Activated CD4-positive, CD25-positive, alpha-beta regulatory T cell treated with anti-CD3 and anti-CD28 coated beads, Interleukin-2, amount 50 U/mL, for 24 hours (primary cell): Measurements from ENCODE around the gene GABRB3.

ENCODE experiments used
- ATAC-seq, 2 donors: fragments of 150-1000 bp; cut with Tn5 transposase; one replicate each; pipeline ENCODE4 v1.10.0; 2021; ENCODE audit warnings: mild to moderate bottlenecking in 1 of 2, moderate library complexity in 1 of 2

The GABRB3 gene

GRCh38 chr15:26772154-26773066 lies at the start of gene GABRB3:
Gene GABRB3 (minus strand): TSS chr15:26773066.
- no peak for ATAC-seq

DNA sequence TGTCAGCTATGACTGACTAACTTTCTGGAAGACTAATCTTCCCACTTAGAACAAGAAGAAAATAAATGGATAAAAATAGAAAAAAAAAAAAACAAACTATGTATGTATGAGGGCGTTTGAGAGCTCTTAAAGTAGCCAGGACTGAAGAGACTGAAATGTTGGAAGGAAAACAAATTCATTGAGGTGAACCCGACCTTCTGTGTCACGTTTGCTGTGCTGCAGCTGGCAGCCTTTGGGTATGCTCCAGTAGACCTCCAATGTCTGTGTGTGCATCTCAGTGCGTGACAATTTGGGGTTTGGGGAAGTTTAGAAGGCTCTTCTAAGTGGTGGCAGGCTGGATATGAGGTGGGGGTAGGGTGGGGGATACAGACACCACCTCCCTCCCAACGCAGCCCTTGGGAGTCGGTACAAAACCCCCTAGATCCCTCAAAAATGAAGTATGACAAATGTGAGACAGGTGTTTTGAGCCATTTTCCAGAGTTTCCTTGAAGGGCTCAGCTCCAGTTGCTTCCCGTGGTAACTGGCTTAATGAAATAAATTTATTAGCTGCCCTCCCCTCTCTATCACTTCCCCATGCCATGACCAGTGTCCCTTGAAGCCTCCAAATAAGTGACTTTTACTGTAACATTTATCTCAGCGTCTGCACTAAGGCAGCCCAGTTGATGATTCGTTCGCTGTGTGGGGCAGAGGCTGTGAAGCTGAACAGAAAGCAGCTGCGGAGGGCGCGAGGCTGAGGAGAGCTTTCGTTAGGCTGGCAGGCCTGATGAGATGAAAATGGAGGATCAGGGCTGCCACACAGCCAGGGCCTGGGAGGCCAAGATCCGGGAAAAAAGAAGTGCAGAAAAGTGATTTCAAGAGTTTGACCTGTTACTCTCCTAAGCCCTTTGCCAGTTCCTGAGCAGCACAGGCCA lies 34.9 kb upstream of the GABRB3 start:
- ATAC-seq, result no peak

DNA sequence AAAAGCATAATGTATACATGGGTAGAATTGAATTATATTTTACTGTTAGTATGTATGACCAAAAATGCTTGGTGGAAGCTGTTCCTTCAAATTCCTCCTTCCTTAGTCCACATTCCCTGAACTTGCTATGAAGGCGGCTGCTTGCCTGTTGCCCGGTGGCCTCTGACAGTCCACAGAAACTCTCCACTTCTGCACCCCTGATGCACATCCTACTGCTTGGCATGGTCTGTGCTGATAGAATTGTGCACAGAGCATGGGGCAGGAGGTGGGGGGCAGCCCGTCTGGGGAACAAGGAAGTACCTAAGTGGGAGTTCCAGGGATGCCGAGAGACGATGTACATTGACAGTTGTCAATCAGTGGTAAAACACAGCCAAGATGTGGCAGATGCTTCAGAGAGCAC lies 33.7 kb upstream of the GABRB3 start:
- ATAC-seq, result no peak

- ATAC-seq, result no peak
These were observed 33.3 kb upstream of the GABRB3 start for GRCh38 chr15:26806151-26806550.

GRCh38 chr15:26805470-26805869 lies 32.6 kb upstream of the GABRB3 start:
- ATAC-seq, result no peak

GRCh38 chr15:26804063-26804804 lies 31.4 kb upstream of the GABRB3 start:
- ATAC-seq, result no peak

DNA sequence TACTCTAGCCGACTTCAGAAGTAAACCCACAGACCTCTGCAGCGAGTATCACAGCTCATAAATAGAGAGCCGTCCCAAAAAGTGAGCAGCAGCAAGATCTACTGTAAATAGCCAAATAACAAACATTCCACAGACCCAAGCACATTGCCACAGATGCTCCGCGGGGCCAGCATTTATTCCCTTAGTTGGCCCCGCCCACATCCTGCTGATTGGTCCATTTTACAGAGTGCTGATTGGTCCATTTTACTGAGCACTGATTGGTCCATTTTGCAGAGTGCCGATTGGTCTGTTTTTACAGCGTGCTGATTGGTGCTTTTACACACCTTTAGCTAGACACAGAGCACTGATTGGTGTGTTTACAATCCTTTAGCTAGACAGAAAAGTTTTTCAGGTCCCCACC lies 17.3 kb upstream of the GABRB3 start:
- ATAC-seq, result no peak

- no peak for ATAC-seq
These were observed 8.9 kb upstream of the GABRB3 start for GRCh38 chr15:26781816-26782215.

- no peak for ATAC-seq
These were observed 1.1 kb upstream of the GABRB3 start for GRCh38 chr15:26773917-26774316.

DNA sequence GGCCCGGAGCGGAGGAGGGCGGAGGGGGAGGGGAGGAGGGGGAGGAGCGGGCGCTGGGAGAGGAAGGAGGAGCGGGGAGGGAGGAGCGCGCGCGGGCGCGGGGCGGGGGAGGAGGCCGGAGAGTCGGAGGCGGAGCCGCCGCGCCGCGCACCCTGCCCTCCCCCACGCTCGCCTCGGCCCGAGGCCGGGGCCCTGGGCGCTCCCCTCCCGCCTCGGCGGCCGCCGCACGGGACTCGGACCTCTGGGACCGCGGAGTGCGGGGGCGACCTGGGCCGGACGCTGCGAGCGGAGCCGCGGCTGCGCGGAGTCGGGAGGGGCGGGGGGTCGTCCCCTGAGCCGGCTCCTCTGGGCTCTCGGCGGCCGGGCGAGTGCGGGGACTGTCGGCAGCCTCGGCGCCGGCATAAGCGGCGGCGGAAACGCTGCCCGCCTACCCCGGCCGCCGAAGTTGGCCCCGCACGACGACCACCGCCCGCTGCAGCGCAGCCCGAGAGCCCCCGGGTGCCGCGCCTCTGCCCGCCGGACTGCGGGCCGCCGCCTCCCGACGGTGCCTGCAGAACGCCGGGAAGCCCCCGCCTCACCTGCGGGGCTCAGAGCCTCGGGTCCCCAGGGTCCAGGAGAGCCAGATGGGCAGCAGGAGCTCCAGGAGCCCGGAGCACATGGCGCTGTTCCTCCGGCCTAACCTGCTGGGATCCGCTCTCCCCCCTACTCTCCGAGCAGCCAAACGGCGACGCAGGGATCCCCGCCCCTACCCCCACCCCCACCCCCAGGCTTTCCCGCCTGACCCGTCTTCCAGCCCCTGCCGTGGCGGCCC lies 406 bp upstream of the GABRB3 start:
- ATAC-seq, result no peak

GRCh38 chr15:26771578-26772153 lies 1.2 kb downstream of the GABRB3 start:
- ATAC-seq, result no peak

DNA sequence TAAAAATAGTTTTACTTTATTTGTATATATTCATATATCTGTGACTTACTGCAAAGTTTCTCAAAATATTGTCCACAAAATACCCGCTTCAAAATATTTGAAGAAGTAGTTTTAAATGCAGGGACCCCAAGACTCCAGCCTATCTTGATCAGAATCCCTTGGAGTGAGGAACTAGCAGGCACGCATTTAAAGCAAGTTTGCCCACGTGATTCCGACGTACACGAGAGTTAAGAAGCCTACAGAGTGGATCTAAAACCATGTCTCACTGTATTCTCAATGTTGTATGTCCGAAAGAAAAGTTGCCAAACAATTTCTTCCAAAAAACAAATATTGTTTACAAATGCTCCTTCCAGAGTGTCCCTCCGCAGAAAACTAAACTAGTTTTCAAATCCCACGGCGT lies 1.7 kb downstream of the GABRB3 start:
- no peak for ATAC-seq

GRCh38 chr15:26767169-26767670 lies 5.6 kb downstream of the GABRB3 start:
- no peak for ATAC-seq

DNA sequence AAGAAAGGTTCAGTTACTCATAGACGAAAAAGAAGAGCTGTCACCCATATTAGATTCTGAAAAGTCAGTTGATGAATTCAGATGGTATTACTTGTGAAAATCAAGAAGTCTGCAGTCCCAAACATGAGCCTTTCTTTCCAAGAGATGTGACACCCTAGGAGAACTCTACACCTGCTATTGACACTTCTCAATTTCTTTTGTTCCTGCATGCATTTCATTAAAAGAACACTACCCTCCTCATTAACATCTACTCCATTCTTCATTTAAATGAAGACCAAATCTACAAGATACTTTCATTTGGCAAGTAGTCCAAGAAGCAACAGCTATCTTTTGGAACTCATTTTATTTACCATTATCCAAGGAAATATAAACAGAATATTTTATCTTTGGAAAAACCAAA lies 6.6 kb downstream of the GABRB3 start:
- no peak for ATAC-seq

- ATAC-seq, result no peak
These were observed 12.9 kb downstream of the GABRB3 start for GRCh38 chr15:26759986-26760385.

- no peak for ATAC-seq
These were observed 14.8 kb downstream of the GABRB3 start for GRCh38 chr15:26758079-26758478.

DNA sequence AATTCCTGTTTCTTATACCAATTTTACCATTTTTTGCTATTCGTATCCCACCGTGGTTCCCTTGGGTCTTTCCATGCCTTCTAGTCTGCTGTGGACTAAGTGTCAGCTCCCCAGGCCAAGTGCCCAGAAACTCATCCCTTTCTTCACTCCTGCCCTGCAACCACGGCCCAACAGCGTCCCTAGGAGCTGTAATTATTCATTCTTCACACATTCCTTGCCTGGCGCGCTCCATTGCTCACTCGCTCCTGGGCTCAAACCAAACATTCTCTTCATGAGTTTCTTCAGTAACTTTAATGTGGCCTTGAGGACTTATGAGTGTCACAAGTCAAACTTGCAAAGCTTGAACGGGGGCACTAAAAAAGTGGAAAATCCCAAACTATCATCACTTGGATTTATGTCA lies 15.7 kb downstream of the GABRB3 start:
- ATAC-seq, result no peak

GRCh38 chr15:26744894-26745293 lies 28.0 kb downstream of the GABRB3 start:
- no peak for ATAC-seq

DNA sequence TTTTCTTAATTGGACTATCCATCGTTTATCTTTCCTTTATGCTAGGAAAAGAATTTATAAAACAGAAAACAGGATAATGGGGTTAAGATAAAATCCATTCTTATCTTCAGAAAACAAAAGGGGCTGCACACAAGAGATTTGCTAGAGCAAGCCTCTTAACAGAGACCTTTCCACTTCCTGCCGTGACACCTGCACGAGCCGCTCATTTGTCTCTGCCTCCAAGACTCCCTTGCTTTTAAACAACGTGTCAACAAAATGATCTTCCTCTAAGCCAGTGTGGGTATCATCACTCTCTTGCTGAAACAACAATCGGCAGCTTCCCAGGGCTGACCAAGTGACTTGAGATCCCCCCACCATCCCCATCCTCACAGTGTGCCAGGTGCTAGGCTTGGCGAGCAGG lies 33.1 kb downstream of the GABRB3 start:
- ATAC-seq, result no peak

DNA sequence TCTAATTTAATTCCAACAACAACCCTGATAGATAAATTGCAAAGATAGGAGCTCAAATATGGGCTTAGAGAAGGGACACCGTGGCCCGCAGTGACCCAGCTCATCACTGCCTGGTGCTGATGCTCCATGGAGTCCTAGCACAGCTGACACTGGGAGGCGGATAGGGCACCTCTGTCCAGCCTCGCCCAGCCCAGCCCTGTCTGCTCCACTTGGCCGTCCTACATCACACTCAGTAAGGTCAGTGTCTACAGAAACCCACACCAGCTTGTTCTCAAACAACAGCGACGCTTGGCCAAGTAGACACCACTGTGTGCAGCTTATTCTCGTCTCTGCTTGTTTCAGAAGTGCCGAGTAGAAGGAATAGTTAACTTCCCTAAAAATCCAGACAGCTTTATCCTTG lies 33.9 kb downstream of the GABRB3 start:
- ATAC-seq, result no peak

DNA sequence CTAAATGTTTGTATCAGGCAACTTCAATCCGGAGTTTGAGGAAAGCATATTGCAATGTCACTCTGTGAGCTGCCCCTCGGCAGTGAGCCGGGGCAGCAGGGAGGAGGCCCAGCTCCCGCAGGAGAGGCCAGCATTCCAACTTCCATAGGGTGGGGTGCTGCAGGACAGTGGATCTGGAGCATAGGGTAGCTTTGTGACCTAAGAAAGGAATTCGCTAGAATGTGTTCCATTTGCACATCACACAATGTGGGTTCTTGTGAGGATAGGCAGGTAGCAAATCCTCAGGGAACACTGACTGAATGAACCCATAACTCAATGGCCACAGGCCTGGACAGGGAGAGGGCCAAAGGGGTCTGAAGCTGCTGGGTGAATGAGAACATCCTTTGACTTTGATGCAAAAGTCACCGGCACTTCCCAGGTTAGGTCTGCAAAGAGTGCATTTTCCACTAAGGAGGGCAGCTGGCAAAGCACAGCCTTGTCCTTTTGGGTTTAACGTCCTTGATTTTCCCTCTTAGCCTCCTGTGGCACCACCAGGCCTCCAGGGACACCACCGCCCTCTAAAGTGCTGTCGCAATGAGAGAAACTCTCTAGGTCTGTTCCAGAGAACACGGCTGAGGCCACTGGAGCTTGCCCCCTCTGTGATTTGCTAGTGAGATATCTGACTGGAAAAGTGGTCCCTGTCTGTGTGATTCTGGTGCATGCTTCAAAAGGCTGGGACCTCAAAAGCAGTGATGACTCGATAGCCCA lies 36.2 kb downstream of the GABRB3 start:
- no peak for ATAC-seq
